Measurements from ENCODE around the gene SSBP4.

DNA sequence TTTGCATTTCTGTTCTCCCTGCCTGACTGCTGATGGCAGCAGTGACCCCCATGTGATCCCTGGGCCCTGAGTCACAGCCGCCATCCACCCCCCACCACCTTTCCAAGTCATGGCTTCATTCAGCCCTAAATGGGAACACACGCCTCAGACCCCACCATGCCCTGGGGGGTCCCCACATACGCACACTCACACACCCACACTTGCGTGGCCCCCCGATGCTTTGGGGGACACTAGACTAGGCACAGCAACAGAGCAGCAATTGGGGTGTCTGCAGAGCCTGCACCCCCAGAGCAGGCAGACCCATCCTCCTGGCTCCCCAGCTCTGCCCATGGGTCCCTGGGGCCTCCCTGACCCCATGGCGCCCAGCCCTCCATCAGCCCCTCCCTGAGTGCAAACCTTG lies 24.2 kb downstream of the SSBP4 start:
- TF ChIP-seq GATA2 (IDR thresholded peaks at IDR 0.05; ENCODE audit: low read depth, low read length) (no peak), GATA3 (IDR thresholded peaks at IDR 0.05; ENCODE audit: low read depth, low read length) (no peak)

Data from SH-SY5Y (cell line).